Right kidney (tissue), 9 donors: ENCODE results near the gene SLX4.
"Not testable (repeated sequence)": the region's sequence is repeated elsewhere in the genome, so short reads cannot be mapped to it uniquely, and the experiment has no call there.

Experiments used
- DNase-seq: peaks from one replicate; pipeline ENCODE4 v3.0.0-alpha.2; 2016
- long read RNA-seq, 8 donors: transcript quantifications; one replicate each; lab custom pipeline, GENCODE V29; 2026

The SLX4 gene
- long read RNA-seq, donor 1, result 0 reads
- long read RNA-seq, donor 2, result 0 reads
- long read RNA-seq, donor 3, result 0 reads
- long read RNA-seq, donor 4, partial matches to known transcripts, result 0 of 1 reads
- long read RNA-seq, donor 4, other reads (novel, unspliced or antisense), result 0 of 1 reads
- long read RNA-seq, donor 5, partial matches to known transcripts, result 0 of 1 reads
- long read RNA-seq, donor 5, other reads (novel, unspliced or antisense), result 0 of 1 reads
- long read RNA-seq, donor 6, result 0 reads
- long read RNA-seq, donor 7, result 0 reads
- long read RNA-seq, donor 8, result 0 reads

GRCh38 chr16:3611146-3611975 is at the start of gene SLX4:
Gene SLX4 (minus strand): TSS chr16:3611606. CDS start chr16:3608964, 2,642 bp downstream.
- DNase-seq, result peak; percentile 92

- DNase-seq, result no peak
Measured at GRCh38 chr16:3659251-3659650, 47.8 kb upstream of the SLX4 start.

- DNase-seq, result no peak
Measured at GRCh38 chr16:3656491-3657468, 45.4 kb upstream of the SLX4 start.

GRCh38 chr16:3656160-3656490 is 44.7 kb upstream of the SLX4 start:
- DNase-seq, result not testable (repeated sequence)

DNA sequence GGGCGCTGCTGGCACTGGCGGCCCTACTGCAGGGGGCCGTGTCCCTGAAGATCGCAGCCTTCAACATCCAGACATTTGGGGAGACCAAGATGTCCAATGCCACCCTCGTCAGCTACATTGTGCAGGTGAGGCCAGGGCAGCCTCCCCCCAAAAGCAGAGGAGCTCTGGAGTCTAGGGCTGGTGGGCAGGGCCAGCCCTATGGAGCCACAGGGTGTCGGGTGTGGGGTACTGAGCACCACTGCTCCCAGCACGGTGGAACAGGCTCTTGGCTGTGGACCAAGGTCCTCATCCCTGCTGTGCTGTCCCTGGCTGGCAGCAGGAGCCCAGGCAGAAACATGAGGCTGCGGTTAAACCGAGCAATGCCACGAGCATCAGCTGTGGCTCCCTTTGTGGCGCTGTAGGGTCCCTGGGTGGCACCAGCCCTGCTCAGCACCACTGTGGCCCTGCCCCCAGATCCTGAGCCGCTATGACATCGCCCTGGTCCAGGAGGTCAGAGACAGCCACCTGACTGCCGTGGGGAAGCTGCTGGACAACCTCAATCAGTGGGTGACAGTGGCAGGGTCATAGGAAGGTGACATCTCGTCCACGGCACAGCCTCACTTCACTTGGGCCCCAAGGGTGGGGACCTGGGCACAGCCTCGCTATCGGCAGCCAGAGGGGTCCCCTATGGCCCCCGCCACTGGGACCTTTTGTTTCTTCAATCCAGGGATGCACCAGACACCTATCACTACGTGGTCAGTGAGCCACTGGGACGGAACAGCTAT is 44.2 kb upstream of the SLX4 start:
- no peak for DNase-seq

- no peak for DNase-seq
Measured at GRCh38 chr16:3655030-3655395, 43.6 kb upstream of the SLX4 start.

DNA sequence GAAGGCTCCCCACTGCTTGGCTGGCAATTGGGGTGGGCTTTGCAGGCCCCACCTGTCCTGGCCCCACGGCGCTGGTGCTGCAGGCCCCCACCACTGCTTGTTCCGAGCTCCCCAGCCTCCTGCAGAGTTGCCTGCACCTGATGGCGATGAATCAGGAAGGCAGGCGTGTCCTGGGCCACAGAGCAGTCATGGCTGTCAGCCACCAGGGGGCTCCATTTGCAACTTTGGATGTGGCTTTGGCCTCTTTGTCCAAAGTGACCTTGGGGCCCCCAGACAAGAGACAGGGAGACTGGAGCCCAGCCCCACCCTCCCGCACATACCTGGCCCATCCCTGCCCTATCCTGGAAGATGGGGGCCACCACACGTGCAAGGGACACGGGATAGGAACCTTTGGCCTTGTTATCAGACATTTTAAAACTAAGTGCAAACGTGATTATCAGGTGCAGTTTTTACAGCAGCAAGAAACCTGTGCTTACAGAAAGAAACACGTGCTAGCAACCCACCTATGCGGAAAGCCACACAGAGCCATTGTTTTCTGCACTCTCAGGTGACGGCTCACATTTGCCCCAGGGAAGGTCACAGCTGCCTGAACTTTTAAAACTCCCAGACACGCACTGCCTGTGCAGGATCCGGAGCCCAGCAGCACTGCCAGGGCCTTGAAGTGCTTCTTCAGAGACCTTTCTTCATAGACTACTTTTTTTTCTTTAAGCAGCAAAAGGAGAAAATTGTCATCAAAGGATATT is 43.0 kb upstream of the SLX4 start, which contains the start of gene DNASE1:
Gene DNASE1, plus strand, starts transcription at position 443 of the 743 bp plus-strand sequence. CDS start 683 bp downstream, outside the sequence.
- no peak for DNase-seq

GRCh38 chr16:3652373-3653195 is 41.2 kb upstream of the SLX4 start:
- DNase-seq, result no peak

GRCh38 chr16:3651461-3652372 is 40.3 kb upstream of the SLX4 start:
- DNase-seq, result no peak

- no peak for DNase-seq
Measured at GRCh38 chr16:3650631-3651265, 39.3 kb upstream of the SLX4 start.

- no peak for DNase-seq
Measured at GRCh38 chr16:3646348-3646920, 35.0 kb upstream of the SLX4 start.

GRCh38 chr16:3645504-3646347 is 34.3 kb upstream of the SLX4 start:
- peak; percentile 72 for DNase-seq

DNA sequence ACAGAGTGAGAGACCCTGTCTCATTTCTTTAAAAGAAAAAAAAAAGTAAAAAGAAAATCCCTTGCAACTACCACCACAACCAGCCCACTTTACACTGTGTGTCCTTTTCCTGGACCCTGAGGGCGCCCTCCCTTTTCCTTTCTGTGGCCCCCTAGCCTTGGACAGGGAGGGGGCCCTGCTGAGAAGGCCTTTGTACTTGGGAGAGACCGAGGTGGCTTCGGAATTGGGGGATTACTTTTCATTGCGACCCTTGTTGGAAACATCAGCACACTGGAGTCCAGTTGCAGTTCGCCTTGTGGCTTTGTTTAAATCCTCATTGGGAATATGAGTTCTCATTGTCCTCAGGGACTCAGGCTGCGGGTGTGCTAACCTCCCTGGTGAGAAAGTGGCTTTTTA is 33.7 kb upstream of the SLX4 start:
- peak; percentile 69 for DNase-seq

DNA sequence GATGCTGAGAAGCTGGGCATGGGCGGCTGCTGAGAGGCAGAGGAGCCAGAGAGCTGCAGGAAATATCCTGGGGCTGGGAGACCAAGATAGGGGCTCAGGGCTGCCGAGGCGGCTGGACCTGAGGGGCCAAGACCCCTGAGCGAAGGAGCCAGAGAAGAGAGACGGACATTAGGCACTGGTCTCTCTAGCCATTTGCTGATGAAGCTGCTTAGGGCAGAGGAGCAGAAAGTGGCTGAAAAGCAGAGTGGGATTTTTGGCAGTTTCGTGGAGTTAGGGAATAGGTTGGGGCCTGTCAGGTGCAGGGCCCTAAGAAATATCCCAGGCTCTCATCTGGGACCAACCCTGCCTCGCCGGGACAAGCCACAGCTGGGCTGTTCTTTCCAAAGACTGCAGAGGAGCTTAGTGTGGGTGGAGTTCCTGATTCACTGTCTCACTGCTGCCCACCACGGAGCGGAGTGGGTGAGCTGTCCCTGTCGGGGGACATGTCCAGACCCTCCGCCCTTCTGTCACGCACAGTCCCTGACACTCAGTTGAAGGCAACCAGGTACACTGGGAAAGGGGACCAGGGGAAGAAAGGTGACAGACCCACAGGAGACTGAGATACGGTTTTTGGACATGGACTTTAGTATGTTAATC is 31.8 kb upstream of the SLX4 start:
- no peak for DNase-seq

- DNase-seq, result no peak
Measured at GRCh38 chr16:3642397-3643094, 31.1 kb upstream of the SLX4 start.

DNA sequence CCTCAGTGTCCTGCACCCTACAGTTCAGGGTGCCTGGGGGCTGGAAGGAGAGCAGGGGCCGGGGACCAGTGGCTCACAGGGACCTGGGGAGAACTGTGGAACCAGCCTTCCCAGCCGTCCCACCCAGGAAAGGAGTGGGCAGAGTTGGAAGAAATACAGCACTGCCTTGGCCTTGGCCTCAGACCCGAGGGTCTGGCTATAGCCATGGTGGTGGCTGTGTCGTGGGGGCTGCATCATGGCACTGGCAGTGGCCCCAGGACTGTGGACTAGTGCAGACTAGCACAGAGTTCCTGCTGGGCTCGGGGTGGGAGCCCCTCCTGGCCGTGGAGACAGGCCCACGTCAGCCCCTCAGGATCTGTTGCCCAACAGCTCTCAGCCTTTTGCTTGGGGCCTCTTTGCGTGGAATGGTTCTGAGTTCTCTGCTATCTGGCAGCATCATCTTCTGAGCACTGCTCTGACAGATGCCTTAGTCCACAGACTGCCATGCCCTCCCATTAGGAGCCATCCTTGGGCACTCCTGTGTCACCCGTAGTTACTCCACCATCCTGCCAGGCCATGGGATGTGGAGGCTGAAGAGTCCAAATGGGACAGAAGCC is 30.5 kb upstream of the SLX4 start:
- no peak for DNase-seq
